ENCODE results near the gene LONP2.

LONP2 gene

DNA sequence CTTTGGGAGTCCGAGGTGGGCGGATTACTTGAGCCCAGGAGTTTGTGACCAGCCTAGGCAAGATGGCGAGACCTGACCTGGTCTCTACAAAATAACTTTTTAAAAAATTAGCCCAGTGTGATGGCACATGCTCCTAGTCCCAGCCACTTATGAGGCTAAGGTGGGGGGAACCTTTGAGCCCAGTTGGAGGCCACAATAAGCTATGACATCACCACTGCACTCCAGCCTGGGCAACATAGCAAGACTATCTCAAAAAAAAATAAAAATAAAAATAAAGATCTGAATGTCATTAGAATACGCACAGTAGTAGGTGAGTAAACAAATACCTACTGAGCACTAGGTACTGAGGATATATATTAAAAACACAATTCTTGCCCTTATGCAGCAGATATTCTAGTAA lies 138.0 kb downstream of the LONP2 start:
- TF ChIP-seq, protein P1, sequence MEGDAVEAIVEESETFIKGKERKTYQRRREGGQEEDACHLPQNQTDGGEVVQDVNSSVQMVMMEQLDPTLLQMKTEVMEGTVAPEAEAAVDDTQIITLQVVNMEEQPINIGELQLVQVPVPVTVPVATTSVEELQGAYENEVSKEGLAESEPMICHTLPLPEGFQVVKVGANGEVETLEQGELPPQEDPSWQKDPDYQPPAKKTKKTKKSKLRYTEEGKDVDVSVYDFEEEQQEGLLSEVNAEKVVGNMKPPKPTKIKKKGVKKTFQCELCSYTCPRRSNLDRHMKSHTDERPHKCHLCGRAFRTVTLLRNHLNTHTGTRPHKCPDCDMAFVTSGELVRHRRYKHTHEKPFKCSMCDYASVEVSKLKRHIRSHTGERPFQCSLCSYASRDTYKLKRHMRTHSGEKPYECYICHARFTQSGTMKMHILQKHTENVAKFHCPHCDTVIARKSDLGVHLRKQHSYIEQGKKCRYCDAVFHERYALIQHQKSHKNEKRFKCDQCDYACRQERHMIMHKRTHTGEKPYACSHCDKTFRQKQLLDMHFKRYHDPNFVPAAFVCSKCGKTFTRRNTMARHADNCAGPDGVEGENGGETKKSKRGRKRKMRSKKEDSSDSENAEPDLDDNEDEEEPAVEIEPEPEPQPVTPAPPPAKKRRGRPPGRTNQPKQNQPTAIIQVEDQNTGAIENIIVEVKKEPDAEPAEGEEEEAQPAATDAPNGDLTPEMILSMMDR (IDR thresholded peaks at IDR 0.05): no peak

DNA sequence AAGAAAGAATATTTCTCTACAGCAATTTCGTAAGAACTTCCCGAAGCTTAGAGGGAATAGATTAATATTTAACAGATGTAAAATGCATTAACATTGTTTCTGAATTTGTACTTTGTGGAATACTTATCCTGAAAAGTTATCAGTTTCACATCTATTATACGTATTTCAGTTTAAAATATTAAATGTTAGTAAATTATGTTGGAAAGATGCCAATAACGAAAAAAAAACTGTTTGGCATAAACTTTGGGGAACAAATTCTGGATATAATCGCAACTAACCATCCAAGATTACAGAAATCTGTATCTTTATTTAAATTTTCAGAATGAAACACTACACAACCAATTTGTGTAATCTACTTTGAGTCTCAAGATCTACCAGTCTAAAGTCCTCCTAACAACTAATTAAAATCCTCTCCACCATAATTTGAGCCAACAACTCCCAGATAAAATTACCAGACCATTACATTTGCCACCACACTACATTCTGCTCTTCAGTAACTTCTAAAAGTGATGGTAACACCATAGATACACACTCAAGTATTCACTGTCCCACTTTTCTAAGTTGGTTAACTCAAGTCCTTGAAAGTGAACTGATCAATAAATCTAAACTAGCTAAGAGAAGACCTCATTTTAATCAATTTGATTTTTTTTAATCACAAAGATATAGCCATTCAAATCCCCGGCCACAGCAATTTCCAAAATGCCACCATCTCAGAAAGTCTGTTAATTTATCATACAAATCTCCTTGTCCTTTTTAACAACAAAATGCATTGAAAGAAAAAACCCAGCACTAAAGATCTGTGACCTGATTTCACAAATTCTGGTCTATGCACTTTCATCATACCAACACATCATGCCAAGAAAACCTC lies 139.1 kb downstream of the LONP2 start:
- TF ChIP-seq, protein P1 (IDR thresholded peaks at IDR 0.05): no peak

DNA sequence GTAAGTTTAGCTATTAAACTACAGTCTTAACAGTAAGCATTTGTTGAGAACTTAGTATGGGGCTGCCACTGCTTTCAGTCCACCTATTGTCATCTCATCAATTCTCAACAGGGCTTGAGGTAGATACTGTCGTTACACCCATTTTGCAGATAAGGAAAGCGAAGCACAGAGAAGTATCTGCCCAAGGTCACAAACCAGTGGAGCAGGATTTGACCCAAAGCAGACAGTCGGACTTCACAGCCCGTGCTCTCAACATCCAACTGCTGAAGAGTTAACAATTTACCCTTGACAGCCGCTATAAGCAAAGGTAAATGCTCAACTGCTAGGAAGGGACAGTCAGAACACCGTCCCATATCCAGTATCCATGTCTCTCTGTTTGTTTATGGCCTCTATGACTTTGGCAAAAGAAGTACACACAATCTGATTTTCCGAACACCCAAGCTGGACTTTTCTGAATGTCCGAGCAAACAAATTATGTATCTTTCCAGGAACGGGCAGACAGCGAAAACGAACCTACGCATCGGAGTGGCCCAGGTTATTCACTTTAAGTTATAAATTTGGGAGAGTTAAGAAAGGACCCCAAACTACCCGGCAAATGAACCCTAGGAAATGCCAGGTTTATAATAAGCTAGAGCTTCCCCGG lies 139.9 kb downstream of the LONP2 start:
- TF ChIP-seq, protein P1 (IDR thresholded peaks at IDR 0.05): no peak

DNA sequence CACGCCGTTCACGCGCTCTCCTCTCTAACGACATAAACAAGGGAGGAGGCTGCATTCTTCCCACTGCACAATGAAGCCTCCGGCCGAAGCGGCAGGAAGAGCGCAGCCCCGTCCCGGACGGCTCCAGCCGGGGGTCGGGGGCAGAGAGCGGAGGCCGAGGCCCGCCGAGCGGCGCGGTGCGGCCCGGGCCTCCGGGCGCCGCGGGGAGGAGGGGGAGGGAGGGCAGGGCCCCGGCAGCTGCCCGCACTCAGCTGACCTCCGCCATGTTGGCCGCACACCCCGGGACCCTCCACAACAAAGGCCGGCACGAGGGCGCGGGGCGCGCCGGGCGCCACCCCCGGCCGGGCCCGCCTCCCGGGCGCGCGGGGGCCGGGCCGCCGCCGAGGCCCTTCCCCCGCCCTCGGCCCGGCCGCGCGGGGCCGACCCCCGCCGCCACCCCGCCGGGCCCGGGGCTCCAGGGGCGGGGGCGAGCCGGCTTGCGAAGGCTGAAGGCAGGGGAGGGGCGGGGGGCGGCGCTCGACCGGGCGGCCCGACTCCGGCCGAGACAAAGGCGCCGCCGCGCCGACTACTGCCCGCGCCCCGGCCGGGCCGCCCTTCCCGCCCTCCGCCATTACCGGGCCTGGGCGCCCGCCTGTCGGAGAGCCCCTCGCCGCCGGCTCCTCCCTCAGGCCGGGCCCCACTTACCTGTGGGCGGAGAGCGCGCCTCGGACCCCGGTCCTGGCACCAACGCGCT lies 140.6 kb downstream of the LONP2 start:
- TF ChIP-seq, protein P1 (IDR thresholded peaks at IDR 0.05): no peak

DNA sequence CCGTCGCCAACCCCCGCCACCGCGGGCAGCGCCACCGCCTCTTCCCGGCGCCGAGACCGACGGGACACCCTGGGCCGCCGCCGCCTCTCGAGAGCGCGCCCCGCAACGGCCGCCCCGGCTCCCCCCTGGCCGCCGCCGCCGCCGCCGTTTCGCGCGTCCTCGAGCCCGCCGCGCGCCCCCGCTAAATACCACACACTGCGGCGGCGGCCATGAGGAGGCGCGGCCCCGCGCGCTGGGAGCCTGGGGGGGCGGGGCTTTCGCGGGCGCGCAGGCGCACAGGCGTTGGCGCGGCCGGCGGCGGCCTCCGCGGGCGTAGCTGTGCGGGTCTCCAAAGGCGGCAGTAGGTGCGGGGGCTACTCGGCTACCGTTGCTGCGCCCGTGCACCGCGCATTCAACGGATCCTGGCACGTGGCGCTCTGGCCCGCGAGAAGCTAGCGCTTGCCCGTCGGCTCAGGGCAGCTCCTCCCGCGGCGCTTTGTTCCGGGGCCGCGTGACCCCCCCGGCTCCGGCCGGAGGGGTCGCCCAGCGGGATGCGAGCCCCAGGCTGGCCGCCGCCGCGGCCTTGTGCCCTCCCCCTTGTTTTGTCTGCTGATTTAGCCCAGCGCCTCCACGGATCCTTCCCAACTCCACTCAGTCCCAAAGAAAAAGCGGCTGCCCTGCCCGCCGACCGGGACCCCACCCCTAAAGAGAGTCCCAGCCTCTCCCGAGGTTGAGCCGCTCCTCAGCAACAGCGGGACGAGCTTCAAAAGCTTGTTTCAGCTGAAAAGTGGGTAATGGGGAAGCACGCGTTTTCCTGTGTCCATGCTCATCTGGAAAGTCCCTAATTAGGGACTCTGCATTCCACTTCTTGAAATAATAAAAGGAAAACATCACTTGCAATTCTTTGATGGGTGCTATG lies 141.4 kb downstream of the LONP2 start, which contains the start of gene SIAH1:
SIAH1 (minus strand) TSS at position 161 of the 898 bp plus-strand sequence. CDS start 22,985 bp downstream, outside the sequence.
- TF ChIP-seq, protein P1 (IDR thresholded peaks at IDR 0.05): no peak

DNA sequence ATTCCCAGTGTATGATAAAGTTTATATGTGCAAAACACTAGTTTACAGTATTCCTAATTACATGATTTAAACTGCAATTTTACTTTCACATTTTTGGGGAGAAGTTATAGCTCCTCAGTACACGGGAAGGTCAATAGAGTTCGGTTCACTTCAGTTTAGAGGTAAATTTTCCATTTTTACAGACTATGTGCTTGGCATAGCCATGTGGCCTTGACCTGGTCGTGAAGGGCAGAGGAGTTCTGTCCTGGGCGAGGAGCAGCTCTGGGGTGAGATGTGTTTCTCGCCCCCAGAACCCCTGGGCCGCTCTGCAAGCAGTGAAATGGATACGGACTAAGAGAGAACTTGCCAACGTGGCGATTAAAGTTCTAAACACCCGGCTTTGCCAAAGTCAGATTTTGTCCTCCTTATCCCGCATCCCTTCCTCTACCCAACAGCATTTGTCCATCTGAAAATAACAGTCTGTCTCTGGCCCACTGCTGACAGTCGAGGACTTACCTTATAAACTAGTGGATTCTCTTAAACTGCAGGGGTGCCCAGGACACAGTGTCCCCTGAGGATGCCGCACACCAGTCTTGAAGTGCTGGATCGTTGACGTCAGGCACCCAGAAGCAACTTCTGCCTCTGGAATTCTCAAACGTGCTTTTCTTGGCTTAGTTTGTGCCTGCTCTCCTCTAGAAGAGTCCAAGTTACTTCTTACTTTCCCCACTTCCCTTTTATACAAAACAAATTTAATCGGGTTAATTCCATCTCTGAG lies 142.6 kb downstream of the LONP2 start:
- TF ChIP-seq, protein P1 (IDR thresholded peaks at IDR 0.05): no peak

Data from LNCAP (cell line).